ENCODE data around the gene SPTB.
"Not testable (repeated sequence)": the region's sequence is repeated elsewhere in the genome, so short reads cannot be mapped to it uniquely, and the experiment has no call there.

Gene SPTB

GRCh38 chr14:64879635-64880220 lies at the start of gene SPTB:
Gene SPTB (minus strand): TSS chr14:64879907. CDS start chr14:64823094, 56,813 bp downstream.
- peak; percentile 68 for DNase-seq

DNA sequence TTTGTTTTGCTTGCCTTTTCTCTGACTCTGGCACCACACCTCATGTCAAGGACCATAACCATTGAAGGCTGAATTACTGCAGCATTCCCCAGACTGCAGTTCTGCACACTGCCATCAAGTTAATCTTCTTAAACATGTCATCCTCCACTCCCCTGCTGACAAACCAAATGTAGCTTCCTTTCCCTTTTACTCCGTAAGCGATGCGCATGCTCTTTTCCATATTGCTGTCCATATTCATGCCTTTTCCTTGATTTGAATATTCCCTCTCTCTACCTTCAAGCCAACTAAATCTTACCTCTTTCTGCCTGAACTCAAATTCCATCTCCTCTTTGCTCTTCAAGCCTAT lies 49.3 kb upstream of the SPTB start:
- no peak for DNase-seq

DNA sequence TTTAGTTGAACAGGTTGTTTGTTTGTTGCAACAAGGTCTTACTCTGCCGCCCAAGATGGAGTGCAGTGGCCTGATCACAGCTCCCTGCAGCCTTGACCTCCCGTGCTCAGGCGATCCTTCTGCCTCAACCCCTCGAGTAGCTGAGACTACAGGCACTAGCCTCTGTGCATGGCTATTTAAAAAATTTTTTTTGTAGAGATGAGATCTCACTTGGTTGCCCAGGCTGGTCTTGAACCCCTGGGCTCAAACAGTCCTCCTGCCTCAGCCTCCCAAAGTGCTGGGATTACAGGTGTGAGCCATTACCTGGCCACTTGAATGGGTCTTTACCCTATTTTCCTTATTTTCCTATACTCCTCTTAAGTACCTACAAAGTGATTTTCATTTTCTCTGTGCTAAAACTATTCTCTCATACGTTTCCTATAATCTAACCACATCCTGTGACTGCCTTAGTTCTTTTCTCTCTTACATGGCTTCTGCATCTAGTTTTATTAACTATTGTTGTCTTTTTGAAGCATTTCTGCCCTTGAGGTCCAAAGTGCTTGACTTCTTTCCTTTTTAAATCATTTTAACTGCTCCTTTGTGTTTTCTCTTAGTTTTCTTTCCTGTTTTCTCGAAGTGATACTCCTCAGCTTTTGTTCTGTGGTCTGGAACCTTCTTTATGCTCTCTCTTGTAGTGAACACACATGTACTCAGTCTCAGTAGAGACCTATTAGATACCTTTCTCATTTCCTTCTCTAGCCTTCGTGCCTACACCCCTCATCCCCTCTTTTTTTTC lies 48.7 kb upstream of the SPTB start:
- DNase-seq = no peak

- no peak for DNase-seq
These were observed 47.3 kb upstream of the SPTB start for GRCh38 chr14:64927031-64927430.

- DNase-seq = no peak
These were observed 46.8 kb upstream of the SPTB start for GRCh38 chr14:64926398-64926995.

DNA sequence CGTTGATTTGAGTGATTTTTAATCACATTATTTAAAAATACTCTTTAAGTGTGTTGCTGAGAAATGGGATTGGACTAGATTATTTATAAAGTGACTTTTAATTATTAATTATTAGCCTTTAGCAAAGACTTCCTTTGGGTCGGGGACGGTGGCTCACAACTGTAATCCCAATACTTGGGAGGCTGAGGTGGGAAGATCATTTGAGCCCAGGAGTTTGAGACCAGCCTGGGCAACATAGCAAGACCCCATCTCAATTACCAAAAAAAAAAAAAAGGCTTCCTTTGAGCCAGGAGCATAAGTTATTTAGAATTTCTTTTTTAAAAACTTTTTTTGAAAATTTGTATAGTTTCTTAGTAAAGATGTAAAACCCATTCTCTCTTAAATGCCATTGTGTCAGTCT lies 43.3 kb upstream of the SPTB start:
- no peak for DNase-seq

DNA sequence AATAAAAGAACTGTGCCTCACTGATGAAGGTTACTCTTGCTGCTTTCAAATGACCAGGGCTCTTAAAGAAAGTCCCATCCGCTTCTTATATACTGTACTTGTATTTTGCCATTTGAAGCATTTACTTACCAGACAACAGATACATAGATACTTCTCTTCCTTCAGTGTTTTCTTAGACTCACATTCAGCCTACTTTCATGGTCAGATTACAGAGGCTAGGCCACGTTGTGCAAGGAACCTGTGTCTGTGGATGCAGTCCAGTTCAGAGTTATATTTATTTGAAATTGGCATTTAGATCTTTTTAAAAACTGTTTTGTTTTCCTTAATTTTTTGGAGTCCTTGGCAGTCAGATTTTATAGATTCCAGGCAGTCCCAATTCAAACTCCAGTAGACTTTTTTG lies 40.8 kb upstream of the SPTB start:
- DNase-seq = no peak

DNA sequence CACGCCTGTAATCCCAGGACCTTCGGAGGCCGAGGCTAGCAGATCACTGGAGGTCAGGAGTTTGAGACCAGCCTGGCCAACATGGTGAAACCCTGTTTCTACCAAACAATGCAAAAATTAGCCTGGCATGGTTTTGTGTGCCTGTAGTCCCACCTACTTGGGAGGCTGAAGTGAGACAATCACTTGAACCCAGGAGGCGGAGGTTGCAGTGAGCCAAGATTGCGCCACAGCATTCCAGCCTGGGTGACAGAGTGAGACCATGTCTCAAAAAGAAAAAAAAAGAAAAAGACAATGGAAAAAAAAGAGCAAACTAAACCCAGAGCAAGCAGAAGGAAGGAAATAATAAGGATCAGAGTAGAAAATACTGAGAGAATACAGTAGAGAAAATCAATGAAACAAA lies 39.9 kb upstream of the SPTB start:
- no peak for DNase-seq

- DNase-seq = no peak
These were observed 39.5 kb upstream of the SPTB start for GRCh38 chr14:64919215-64919614.

DNA sequence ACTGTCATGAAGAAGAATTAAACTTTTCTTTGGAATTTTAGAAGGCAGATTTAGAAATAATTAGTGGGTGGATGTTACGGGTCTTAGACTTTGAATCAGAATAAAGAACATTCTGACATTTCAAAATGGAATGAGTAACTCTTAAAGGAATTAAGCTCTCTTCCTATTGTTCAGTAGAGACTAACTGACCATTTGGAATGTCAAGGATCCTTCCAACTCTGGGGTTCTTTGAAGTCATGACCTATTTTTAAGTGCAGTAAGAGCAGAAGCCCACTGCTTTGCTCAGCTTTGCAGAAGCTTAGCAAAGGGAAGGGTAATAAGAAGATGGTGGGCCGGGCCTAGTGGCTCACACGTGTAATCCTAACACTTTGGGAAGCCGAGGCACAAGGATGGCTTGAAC lies 38.5 kb upstream of the SPTB start:
- no peak for DNase-seq

GRCh38 chr14:64915797-64916196 lies 36.1 kb upstream of the SPTB start:
- DNase-seq = no peak

GRCh38 chr14:64915029-64915424 lies 35.3 kb upstream of the SPTB start:
- DNase-seq = no peak

- DNase-seq = peak; percentile 99
These were observed 34.7 kb upstream of the SPTB start, which contains the start of gene CHURC1 for GRCh38 chr14:64914237-64915028. Gene CHURC1 (plus strand): TSS chr14:64914455. CDS start chr14:64914496, 41 bp downstream.

- DNase-seq = not testable (repeated sequence)
These were observed 33.8 kb upstream of the SPTB start for GRCh38 chr14:64913477-64913876.

- DNase-seq = no peak
These were observed 32.6 kb upstream of the SPTB start for GRCh38 chr14:64912261-64912660.

GRCh38 chr14:64910847-64911495 lies 31.3 kb upstream of the SPTB start:
- DNase-seq = peak; percentile 6

- no peak for DNase-seq
These were observed 26.3 kb upstream of the SPTB start for GRCh38 chr14:64906022-64906421.

DNA sequence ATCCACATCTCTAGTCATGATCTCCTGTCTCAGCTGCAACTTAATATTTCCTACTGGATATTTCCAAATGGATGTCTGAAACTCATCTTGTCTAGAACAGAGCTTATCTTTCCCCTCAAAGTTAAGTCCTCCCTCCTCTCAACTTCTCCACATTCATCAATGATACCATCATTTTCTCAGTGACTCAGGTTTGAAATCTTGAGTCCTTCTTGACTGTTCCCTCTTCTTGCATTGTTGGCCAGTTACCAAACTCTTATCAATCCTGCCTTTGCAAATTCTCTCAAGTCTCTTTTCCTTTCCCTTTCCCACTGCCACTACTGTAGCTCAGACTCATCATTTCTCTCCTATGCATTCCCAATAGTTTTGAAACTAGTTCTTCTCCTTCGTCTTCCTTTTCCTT lies 20.3 kb upstream of the SPTB start:
- DNase-seq = no peak

GRCh38 chr14:64891839-64892375 lies 12.2 kb upstream of the SPTB start:
- peak; percentile 73 for DNase-seq

DNA sequence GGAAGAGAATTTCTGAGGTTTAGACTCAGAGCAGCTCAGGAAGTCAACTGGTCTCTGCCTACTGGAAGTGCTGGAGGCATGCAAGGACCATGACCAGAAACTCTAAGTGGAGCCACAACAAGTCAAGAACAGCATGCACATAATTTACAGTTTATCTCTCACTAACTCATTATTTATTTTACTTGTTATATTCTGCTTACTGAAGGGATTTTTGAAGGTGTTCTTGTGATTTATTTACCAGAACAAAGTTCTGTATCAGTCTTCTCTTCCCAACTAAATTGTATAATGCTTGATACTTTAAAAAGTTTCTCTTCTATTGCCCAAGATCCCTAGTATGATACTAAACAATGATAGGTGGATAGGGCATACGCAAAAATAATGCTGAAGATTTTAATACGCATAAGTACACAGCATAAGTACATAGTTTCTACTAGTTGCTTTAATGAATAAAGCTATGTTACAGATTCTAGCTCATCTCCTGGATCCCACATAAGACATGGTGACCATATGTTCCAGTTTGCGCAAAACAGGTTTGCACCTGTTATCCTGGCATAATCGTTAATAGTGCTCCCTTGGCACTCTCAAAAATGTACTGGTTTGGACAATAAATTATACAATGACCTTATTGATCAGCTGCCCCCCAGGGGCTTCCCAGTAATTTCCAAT lies 11.6 kb upstream of the SPTB start:
- no peak for DNase-seq

DNA sequence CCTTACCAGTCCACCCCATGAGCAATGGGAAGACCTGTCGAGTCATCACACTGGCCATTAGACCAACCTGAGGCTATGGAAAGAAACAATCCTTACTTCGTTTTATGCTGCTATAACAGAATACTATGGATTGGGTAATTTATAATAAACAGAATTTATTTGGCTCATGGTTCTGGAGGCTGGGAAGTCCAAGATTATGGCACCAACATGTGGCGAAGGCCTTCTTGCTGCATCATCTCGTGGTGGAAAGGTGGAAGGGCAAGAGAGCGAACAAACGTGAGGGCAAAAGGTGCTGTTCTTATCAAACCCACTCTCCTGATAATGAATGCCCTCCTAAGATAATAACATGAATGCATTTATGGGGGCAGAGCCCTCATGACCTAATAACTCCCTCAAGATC lies 9.6 kb upstream of the SPTB start:
- no peak for DNase-seq

DNA sequence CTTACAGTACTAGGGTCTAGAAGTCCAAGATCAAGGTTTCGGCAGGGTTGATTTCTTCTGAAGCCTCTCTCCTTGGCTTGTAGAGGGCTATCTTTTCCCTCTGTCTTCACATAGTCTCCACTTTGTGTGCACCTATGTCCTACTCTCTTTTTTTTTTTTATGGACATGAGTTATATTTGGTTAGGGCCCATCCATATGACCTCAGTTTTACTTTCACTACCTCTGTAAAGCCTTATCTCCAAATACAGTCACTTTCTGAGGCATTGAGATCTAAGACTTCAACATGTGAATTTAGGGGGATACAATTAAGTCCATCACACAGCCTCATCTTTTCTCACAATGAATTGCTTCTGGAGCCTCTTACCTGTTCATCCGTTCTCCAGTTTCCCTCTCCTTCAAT lies 5.9 kb upstream of the SPTB start:
- no peak for DNase-seq
